Activated T-helper 9 cell treated with anti-CD3 and anti-CD28 coated beads, Interleukin-2, amount 50 U/mL, for 16 hours (primary cell): ENCODE results near the gene EXD3.
"Not testable (repeated sequence)": the region's sequence is repeated elsewhere in the genome, so short reads cannot be mapped to it uniquely, and the experiment has no call there.

Source experiments
- DNase-seq: peaks from one replicate; pipeline ENCODE4 v3.0.0-alpha.2; 2020; ENCODE audit warnings: low read depth

The EXD3 gene

GRCh38 chr9:137339045-137339907 lies 83.7 kb downstream of the EXD3 start:
- no peak for DNase-seq

GRCh38 chr9:137336735-137337134 lies 86.2 kb downstream of the EXD3 start:
- DNase-seq = no peak

GRCh38 chr9:137333016-137333671 lies 89.8 kb downstream of the EXD3 start:
- DNase-seq = no peak

- no peak for DNase-seq
Observed at GRCh38 chr9:137331929-137332328, 91.0 kb downstream of the EXD3 start.

- DNase-seq = no peak
Observed at GRCh38 chr9:137330689-137331088, 92.3 kb downstream of the EXD3 start.

GRCh38 chr9:137329590-137329989 lies 93.4 kb downstream of the EXD3 start:
- DNase-seq = not testable (repeated sequence)

GRCh38 chr9:137327641-137328550 lies 95.1 kb downstream of the EXD3 start:
- DNase-seq = not testable (repeated sequence)

GRCh38 chr9:137326445-137327065 lies 96.4 kb downstream of the EXD3 start:
- no peak for DNase-seq

GRCh38 chr9:137325799-137326198 lies 97.2 kb downstream of the EXD3 start:
- no peak for DNase-seq

- no peak for DNase-seq
Observed at GRCh38 chr9:137325124-137325523, 97.8 kb downstream of the EXD3 start.

GRCh38 chr9:137323531-137324331 lies 99.2 kb downstream of the EXD3 start:
- DNase-seq = no peak

- DNase-seq = no peak
Observed at GRCh38 chr9:137321726-137322361, 101.1 kb downstream of the EXD3 start.

GRCh38 chr9:137320555-137321384 lies 102.2 kb downstream of the EXD3 start:
- no peak for DNase-seq

- DNase-seq = no peak
Observed at GRCh38 chr9:137319739-137320551, 103.0 kb downstream of the EXD3 start.

GRCh38 chr9:137319011-137319738 lies 103.8 kb downstream of the EXD3 start:
- no peak for DNase-seq

- DNase-seq = no peak
Observed at GRCh38 chr9:137318602-137319001, 104.4 kb downstream of the EXD3 start.

- DNase-seq = no peak
Observed at GRCh38 chr9:137317718-137318511, 105.0 kb downstream of the EXD3 start.
